NT2/D1 (cell line): ENCODE measurements around the gene ABCD3.

ENCODE experiments used
- SUZ12 ChIP-seq: IDR thresholded peaks from 2 replicates; pipeline ENCODE4 v1.6.1; 2011; ENCODE audit not compliant: insufficient read length, insufficient read depth; ENCODE audit errors: extremely low read depth
- YY1 ChIP-seq: IDR thresholded peaks from 2 replicates; pipeline ENCODE4 v1.6.1; 2011; ENCODE audit not compliant: insufficient read length, insufficient read depth
- ZNF274 ChIP-seq: IDR thresholded peaks from 2 replicates; pipeline ENCODE4 v1.6.1; 2011; ENCODE audit warnings: mild to moderate bottlenecking, low read depth, low read length

- no peak for TF ChIP-seq SUZ12
- no peak for TF ChIP-seq YY1
- TF ChIP-seq ZNF274 = no peak
Observed at GRCh38 chr1:94394247-94394646, 23.9 kb upstream of the ABCD3 start.
